Measurements from ENCODE around the gene NPLOC4. TPM values are rescaled to one million over a fixed set of nuclear protein-coding genes. Genes with fewer than 3 reads are reported as not detected.

NPLOC4 gene
- total and polyA plus RNA-seq, 8 donors = 24.0 to 284 (median 54.8) TPM

DNA sequence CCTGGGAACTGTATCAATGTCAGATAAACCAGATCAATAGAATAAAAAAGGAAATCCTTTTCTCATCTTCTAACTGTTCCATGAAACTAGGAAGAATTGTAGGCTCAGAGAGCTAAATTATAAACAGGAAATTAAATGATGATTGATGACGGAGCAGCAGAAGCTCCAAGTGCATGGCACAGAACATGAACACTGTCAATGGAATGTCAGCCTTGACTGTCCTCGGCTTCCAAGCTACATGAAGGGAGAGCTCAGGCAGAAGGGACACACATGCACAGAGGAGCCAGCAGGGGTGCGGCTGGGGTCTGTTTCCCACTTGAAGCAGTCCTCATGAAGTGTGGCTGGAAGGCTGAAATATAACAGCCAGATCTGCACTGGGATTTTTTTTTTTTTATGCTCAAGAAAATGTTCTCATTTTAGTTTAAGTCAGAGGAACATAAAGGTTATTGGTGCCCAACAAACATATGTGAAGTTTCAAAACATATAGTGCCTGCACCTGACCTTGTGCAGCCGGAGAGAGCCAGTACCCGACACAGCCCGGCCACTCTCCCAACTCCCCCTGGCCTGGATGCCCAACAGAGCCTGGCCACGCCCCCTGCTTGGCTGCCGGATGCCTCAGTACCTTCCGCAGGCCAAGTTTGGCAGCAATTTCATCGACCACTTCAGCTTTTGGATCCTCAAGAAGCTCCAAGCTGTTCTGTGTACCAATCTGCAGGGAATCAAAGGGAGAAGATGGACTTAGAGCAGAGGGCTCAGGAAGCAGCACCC is 37.0 kb downstream of the NPLOC4 start:
- WGBS, 5 donors = 34 to 79% (median 60%) methylated on average over 10 of the region's 10 CpGs
- Histone ChIP-seq H3K36me3 (peaks cover 55 to 98% (median 95%) of the 10 kb centered on the region in 4 donors), H3K4me3 (no peak overlapping the region), H3K27ac (no peak overlapping the region), H3K27me3 (no peaks in the 10 kb centered on the region), H3K9me3 (no peaks in the 10 kb centered on the region), H3K4me1 (peaks cover 0 to 22% (median 11%) of the 10 kb centered on the region in 4 donors)
- no peak for DNase-seq
- TF ChIP-seq, protein P1, sequence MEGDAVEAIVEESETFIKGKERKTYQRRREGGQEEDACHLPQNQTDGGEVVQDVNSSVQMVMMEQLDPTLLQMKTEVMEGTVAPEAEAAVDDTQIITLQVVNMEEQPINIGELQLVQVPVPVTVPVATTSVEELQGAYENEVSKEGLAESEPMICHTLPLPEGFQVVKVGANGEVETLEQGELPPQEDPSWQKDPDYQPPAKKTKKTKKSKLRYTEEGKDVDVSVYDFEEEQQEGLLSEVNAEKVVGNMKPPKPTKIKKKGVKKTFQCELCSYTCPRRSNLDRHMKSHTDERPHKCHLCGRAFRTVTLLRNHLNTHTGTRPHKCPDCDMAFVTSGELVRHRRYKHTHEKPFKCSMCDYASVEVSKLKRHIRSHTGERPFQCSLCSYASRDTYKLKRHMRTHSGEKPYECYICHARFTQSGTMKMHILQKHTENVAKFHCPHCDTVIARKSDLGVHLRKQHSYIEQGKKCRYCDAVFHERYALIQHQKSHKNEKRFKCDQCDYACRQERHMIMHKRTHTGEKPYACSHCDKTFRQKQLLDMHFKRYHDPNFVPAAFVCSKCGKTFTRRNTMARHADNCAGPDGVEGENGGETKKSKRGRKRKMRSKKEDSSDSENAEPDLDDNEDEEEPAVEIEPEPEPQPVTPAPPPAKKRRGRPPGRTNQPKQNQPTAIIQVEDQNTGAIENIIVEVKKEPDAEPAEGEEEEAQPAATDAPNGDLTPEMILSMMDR (IDR thresholded peaks at IDR 0.05) = no peak
- TF ChIP-seq EP300 (IDR thresholded peaks at IDR 0.05) (no peak), POLR2AphosphoS5 (IDR thresholded peaks at IDR 0.05) (no peak), POLR2A (IDR thresholded peaks at IDR 0.05) (no peak)
- intact Hi-C loops (cut with DNase I; ENCODE audit: low total_unique reads) = loop anchor here (5.0 kb wide), 1 partner anchor 343 kb away; no protein-coding TSS in a partner anchor

DNA sequence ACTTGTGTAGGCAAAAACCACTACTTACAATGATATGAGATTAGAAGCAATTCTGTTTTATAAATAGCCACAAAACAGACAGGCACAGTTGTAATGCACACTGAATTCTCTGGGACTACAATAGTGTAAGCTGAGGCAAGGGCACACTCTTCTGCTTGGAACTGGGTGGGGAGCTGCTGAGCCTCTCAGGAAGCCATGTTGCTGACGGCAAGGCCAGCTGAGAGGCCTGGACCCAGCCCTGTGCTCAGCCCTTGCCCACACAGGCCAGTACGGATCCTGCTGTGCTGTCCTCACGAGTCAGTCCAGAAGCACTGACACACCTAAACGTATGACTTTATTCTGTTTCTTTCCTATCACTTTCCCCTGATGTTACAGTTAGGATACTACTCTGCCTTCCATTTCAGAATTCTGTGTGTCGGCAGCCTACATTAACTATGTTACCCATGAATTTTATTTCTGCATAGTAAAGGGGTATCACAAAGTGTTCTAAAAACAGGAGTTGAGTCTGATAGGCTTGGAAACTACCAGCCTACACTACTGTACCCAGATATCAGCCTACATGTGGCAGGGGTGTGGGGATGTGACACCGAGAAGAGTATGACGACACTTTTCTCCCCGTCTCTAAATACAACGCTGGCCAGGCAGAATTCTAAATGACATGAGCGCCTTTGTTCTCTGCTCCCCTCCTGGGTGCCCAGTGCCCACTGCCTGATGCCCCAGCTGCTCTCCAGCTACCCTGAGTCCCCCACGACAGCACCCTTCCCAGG is 43.6 kb downstream of the NPLOC4 start:
- intact Hi-C loops (cut with DNase I; ENCODE audit: low total_unique reads) = no loop called here
- no peak for TF ChIP-seq POLR2A (IDR thresholded peaks at IDR 0.05)
- no peak for TF ChIP-seq POLR2AphosphoS5 (IDR thresholded peaks at IDR 0.05)
- TF ChIP-seq EP300 (IDR thresholded peaks at IDR 0.05) = no peak
- TF ChIP-seq, protein P1 (IDR thresholded peaks at IDR 0.05) = no peak
- peaks cover 85 to 100% (median 100%) of the 10 kb centered on the region in 4 donors for H3K36me3 ChIP-seq

DNA sequence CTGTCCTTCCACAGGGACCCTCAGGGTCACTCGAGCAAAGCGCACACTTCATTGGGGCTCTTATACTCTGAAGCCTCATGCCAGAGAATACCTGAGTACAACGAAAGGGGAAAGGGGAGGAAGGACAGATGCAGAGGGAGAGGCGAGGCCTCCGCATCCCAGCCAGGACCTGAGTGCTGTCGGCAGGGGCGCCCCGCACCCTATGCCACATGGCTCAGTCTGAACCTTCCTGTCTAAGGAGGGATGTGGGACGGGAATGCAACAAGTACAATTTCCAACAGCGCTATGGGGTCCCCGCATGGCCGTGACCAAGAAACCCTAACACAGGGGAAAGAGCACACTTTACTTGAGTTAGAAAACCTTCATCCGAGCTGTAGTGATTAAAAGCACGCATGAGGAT is 44.9 kb downstream of the NPLOC4 start:
- no peaks in the 10 kb centered on the region for H3K27me3 ChIP-seq
- WGBS, 5 donors = 91 to 95% (median 92%) methylated on average over 14 of the region's 14 CpGs
- H3K9me3 ChIP-seq = no peaks in the 10 kb centered on the region
- H3K36me3 ChIP-seq = peaks cover 91 to 100% (median 99%) of the 10 kb centered on the region in 4 donors
- H3K4me3 ChIP-seq = no peak overlapping the region
- H3K27ac ChIP-seq = no peak overlapping the region
- H3K4me1 ChIP-seq = no peaks in the 10 kb centered on the region
- intact Hi-C loops (cut with DNase I; ENCODE audit: low total_unique reads) = no loop called here
- no peak for DNase-seq
- no peak for TF ChIP-seq POLR2A (IDR thresholded peaks at IDR 0.05)
- TF ChIP-seq POLR2AphosphoS5 (IDR thresholded peaks at IDR 0.05) = no peak

More for the DNA sequence above, 43.6 kb downstream of the NPLOC4 start:
- no peak overlapping the region for H3K4me3 ChIP-seq
- no peaks in the 10 kb centered on the region for H3K4me1 ChIP-seq
- no peaks in the 10 kb centered on the region for H3K27me3 ChIP-seq
- 93 to 96% (median 94%) methylated on average over 11 of the region's 11 CpGs for WGBS, 5 donors
- H3K9me3 ChIP-seq = no peaks in the 10 kb centered on the region
- DNase-seq = no peak
- no peak overlapping the region for H3K27ac ChIP-seq

DNA sequence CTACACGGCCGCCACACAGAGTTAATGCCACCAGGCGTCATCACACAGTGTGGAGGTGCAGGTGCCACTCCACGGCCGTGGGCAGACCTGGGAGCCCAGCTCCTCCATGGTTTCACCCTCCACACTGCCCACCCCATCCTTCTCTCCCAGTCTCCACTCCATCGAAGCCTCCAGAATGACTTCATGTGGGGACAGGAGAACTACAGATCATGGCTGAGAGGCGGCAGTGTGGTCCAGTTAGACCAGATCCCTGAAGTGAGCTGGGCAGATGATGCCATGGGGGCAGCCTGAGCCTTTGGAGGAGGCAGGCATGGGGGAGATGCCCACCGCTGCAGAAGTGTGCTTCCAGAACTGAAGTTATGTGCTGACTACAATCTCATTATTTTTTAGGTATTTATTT is 46.8 kb downstream of the NPLOC4 start:
- intact Hi-C loops (cut with DNase I; ENCODE audit: low total_unique reads) = no loop called here
- TF ChIP-seq EP300 (IDR thresholded peaks at IDR 0.05) = no peak
- TF ChIP-seq, protein P1 (IDR thresholded peaks at IDR 0.05) = no peak
- TF ChIP-seq POLR2AphosphoS5 (IDR thresholded peaks at IDR 0.05) = no peak
- WGBS, 5 donors = 89 to 97% (median 94%) methylated on average over 7 to 8 of the region's 8 CpGs
- no peaks in the 10 kb centered on the region for H3K27me3 ChIP-seq
- no peaks in the 10 kb centered on the region for H3K4me1 ChIP-seq
- H3K9me3 ChIP-seq = no peaks in the 10 kb centered on the region
- H3K4me3 ChIP-seq = no peak overlapping the region
- no peak overlapping the region for H3K27ac ChIP-seq
- DNase-seq = no peak
- peaks cover 87 to 100% (median 99%) of the 10 kb centered on the region in 4 donors for H3K36me3 ChIP-seq

Data from stomach (tissue), 9 donors.